ENCODE data around the gene RBMS3.

- TF ChIP-seq CTCF (IDR thresholded peaks at IDR 0.05) (no peak), POLR2AphosphoS5 (IDR thresholded peaks at IDR 0.05) (no peak)
Observed at GRCh38 chr3:29249829-29250345, 31.0 kb upstream of the RBMS3 start.
